Mesendoderm (in vitro differentiated cells): Measurements from ENCODE around the gene ATP8A2.
"Not testable (repeated sequence)": the region's sequence is repeated elsewhere in the genome, so short reads cannot be mapped to it uniquely, and the experiment has no call there.

Experiments used
- DNase-seq: peaks from one replicate; pipeline ENCODE4 v3.0.0; 2013
- H2AK5ac ChIP-seq: 2 replicates; pipeline ENCODE4 v1.6.1; 2013; ENCODE audit warnings: low read length, inconsistent platforms
- H2BK120ac ChIP-seq: 2 replicates; pipeline ENCODE4 v1.6.1; 2013; ENCODE audit warnings: low read depth, mild to moderate bottlenecking, low read length, moderate library complexity, mixed read lengths
- H2BK15ac ChIP-seq: replicated peaks from 2 replicates; pipeline ENCODE4 v1.6.1; 2013; ENCODE audit warnings: low read depth, mild to moderate bottlenecking, moderate library complexity
- H2BK5ac ChIP-seq: 2 replicates; pipeline ENCODE4 v1.6.1; 2013; ENCODE audit warnings: low read length, inconsistent platforms
- H3K18ac ChIP-seq: 2 replicates; pipeline ENCODE4 v1.6.1; 2013; ENCODE audit warnings: mild to moderate bottlenecking, low read length, mixed read lengths
- H3K23ac ChIP-seq: one replicate; pipeline ENCODE4 v1.6.1; 2013; ENCODE audit warnings: low read length
- H3K27ac ChIP-seq: 2 replicates; pipeline ENCODE4 v1.5.1; 2013; ENCODE audit warnings: low read depth, mild to moderate bottlenecking, inconsistent platforms, low read length, moderate library complexity
- H3K27me3 ChIP-seq: 2 replicates; pipeline ENCODE4 v1.6.1; 2013; ENCODE audit warnings: low read length, control low read depth, mild to moderate bottlenecking, inconsistent platforms; ENCODE audit not compliant: insufficient read depth, poor library complexity
- H3K36me3 ChIP-seq: 2 replicates; pipeline ENCODE4 v1.6.1; 2013; ENCODE audit warnings: low read length, inconsistent platforms; ENCODE audit not compliant: control insufficient read depth, insufficient read depth
- H3K4ac ChIP-seq: one replicate; pipeline ENCODE4 v1.6.1; 2013; ENCODE audit warnings: low read depth, mild to moderate bottlenecking, low read length, moderate library complexity
- H3K4me1 ChIP-seq: 2 replicates; pipeline ENCODE4 v1.6.1; 2013; ENCODE audit warnings: low read depth, low read length, inconsistent platforms; ENCODE audit not compliant: control insufficient read depth
- H3K4me2 ChIP-seq: 2 replicates; pipeline ENCODE4 v1.6.1; 2013; ENCODE audit warnings: low read length
- H3K4me3 ChIP-seq: 2 replicates; pipeline ENCODE4 v1.5.1; 2013; ENCODE audit warnings: mild to moderate bottlenecking, low read length
- H3K56ac ChIP-seq: one replicate; pipeline ENCODE4 v1.6.1; 2013; ENCODE audit warnings: low read length
- H3K79me1 ChIP-seq: 2 replicates; pipeline ENCODE4 v1.6.1; 2013; ENCODE audit warnings: low read length, inconsistent platforms
- H3K79me2 ChIP-seq: 2 replicates; pipeline ENCODE4 v1.6.1; 2013; ENCODE audit warnings: mild to moderate bottlenecking, low read length; ENCODE audit not compliant: control insufficient read depth, insufficient read depth
- H3K9ac ChIP-seq: 2 replicates; pipeline ENCODE4 v1.6.1; 2013; ENCODE audit warnings: low read length, inconsistent platforms
- H4K5ac ChIP-seq: one replicate; pipeline ENCODE4 v1.6.1; 2013; ENCODE audit warnings: low read length
- H4K8ac ChIP-seq: one replicate; pipeline ENCODE4 v1.6.1; 2013; ENCODE audit warnings: low read depth, mild to moderate bottlenecking, control low read depth, low read length, moderate library complexity
- WGBS: extraction: QIAGEN DNeasy Blood & Tissue Kit; methylation state at CpG from one replicate; pipeline ENCODE4 v1.1.7; 2013; ENCODE audit warnings: low lambda C conversion rate, missing lambda C conversion rate; ENCODE audit not compliant: insufficient coverage; ENCODE audit errors: extremely low coverage; 5-methylcytosine and 5-hydroxymethylcytosine counted together

ATP8A2 gene

GRCh38 chr13:26061947-26062346 lies 690.2 kb downstream of the ATP8A2 start:
- Histone ChIP-seq H3K4me2 (no peak overlapping the region), H3K4ac (no peak overlapping the region), H3K36me3 (no peaks in the 10 kb centered on the region), H2BK120ac (no peak overlapping the region), H2BK15ac (no peak overlapping the region), H3K4me1 (no peaks in the 10 kb centered on the region), H2AK5ac (no peak overlapping the region), H3K4me3 (no peak overlapping the region), H3K56ac (no peak overlapping the region), H3K27ac (no peak overlapping the region), H3K27me3 (no peaks in the 10 kb centered on the region), H2BK5ac (no peak overlapping the region), H3K18ac (no peak overlapping the region), H3K23ac (no peak overlapping the region), H4K8ac (no peak overlapping the region), H4K5ac (no peak overlapping the region), H3K9ac (no peak overlapping the region), H3K79me1 (no peaks in the 10 kb centered on the region), H3K79me2 (no peaks in the 10 kb centered on the region)
- no peak for DNase-seq
- no CpG with 5 or more reads among the region's 6 CpGs for WGBS

- no peak overlapping the region for H3K4ac ChIP-seq
- no peaks in the 10 kb centered on the region for H3K79me2 ChIP-seq
- no peak overlapping the region for H3K4me3 ChIP-seq
- no peak overlapping the region for H3K56ac ChIP-seq
- peak; percentile 54 for DNase-seq
- H3K79me1 ChIP-seq: no peaks in the 10 kb centered on the region
- H3K18ac ChIP-seq: no peak overlapping the region
- H2BK120ac ChIP-seq: no peak overlapping the region
- no peak overlapping the region for H3K23ac ChIP-seq
- no peak overlapping the region for H4K5ac ChIP-seq
- no peaks in the 10 kb centered on the region for H3K27me3 ChIP-seq
- no peaks in the 10 kb centered on the region for H3K4me1 ChIP-seq
- no peak overlapping the region for H4K8ac ChIP-seq
- no peak overlapping the region for H2BK15ac ChIP-seq
- H3K36me3 ChIP-seq: no peaks in the 10 kb centered on the region
- H3K27ac ChIP-seq: no peak overlapping the region
- no peak overlapping the region for H3K9ac ChIP-seq
- WGBS: no CpG with 5 or more reads among the region's 5 CpGs
- no peak overlapping the region for H2AK5ac ChIP-seq
- H3K4me2 ChIP-seq: no peak overlapping the region
- H2BK5ac ChIP-seq: no peak overlapping the region
These were observed 691.2 kb downstream of the ATP8A2 start for GRCh38 chr13:26062853-26063444.

DNA sequence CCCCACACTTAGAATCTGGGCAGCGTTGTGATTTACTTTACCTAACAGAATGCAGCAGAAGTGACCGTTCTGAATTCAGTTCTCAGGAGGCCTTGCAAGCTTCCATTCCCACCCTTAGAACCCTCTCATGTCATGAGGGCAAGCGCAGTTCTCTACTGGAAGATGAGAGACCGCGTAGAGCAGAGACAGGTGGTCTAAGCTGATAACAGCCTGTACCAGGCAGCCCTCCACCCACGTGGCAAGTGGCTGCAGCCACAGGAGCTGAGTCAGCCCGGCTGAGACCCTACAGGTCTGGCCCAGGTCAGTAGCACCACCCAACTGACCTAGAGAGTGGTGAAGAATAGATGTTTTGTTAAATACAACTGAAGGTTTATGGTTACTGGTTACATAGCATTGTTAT lies 694.7 kb downstream of the ATP8A2 start:
- H4K8ac ChIP-seq, H3K79me2 ChIP-seq, H3K4me2 ChIP-seq, H2AK5ac ChIP-seq, H3K4ac ChIP-seq, H3K36me3 ChIP-seq, H4K5ac ChIP-seq, H2BK15ac ChIP-seq, H3K27ac ChIP-seq, H3K9ac ChIP-seq, H2BK5ac ChIP-seq, H3K79me1 ChIP-seq, H3K18ac ChIP-seq, H3K27me3 ChIP-seq, H3K23ac ChIP-seq, H2BK120ac ChIP-seq, H3K4me1 ChIP-seq, DNase-seq, H3K56ac ChIP-seq, H3K4me3 ChIP-seq: not testable (repeated sequence)
- no CpG with 5 or more reads among the region's 7 CpGs for WGBS

DNA sequence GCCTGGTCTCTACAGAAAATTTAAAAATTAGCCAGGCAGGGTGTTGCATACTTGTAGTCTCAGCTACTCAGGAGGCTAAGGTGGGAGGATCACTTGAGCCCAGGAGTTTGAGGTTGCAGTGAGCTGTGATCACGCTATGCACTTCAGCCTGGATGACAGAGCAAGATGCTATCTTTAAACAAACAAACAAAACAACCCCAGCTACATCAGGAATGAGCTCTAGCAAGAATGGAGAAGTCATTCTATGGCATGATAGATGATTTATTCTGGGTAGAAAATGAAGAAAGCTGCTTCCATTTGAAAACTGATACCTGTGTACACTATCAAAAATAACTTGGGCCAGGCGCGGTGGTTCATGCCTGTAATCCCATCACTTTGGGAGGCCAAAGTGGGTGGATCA lies 695.8 kb downstream of the ATP8A2 start:
- H3K4me3 ChIP-seq: no peak overlapping the region
- no peak overlapping the region for H4K8ac ChIP-seq
- no peak overlapping the region for H3K18ac ChIP-seq
- no peak overlapping the region for H3K23ac ChIP-seq
- H3K27me3 ChIP-seq: no peaks in the 10 kb centered on the region
- WGBS: no CpG with 5 or more reads among the region's 3 CpGs
- no peak overlapping the region for H3K56ac ChIP-seq
- no peaks in the 10 kb centered on the region for H3K36me3 ChIP-seq
- no peaks in the 10 kb centered on the region for H3K79me1 ChIP-seq
- no peaks in the 10 kb centered on the region for H3K79me2 ChIP-seq
- no peaks in the 10 kb centered on the region for H3K4me1 ChIP-seq
- no peak overlapping the region for H2BK5ac ChIP-seq
- no peak overlapping the region for H3K4me2 ChIP-seq
- H3K9ac ChIP-seq: no peak overlapping the region
- no peak overlapping the region for H2AK5ac ChIP-seq
- no peak overlapping the region for H3K4ac ChIP-seq
- no peak overlapping the region for H4K5ac ChIP-seq
- H2BK15ac ChIP-seq: no peak overlapping the region
- no peak for DNase-seq
- H3K27ac ChIP-seq: no peak overlapping the region
- no peak overlapping the region for H2BK120ac ChIP-seq

GRCh38 chr13:26068372-26068771 lies 696.6 kb downstream of the ATP8A2 start:
- H3K23ac ChIP-seq, DNase-seq, H3K18ac ChIP-seq, H3K4me3 ChIP-seq, H4K8ac ChIP-seq, H3K9ac ChIP-seq, H3K4me1 ChIP-seq, H2AK5ac ChIP-seq, H3K36me3 ChIP-seq, H3K79me2 ChIP-seq, H3K27ac ChIP-seq, H3K4ac ChIP-seq, H2BK15ac ChIP-seq, H3K79me1 ChIP-seq, H3K27me3 ChIP-seq, H3K56ac ChIP-seq, H3K4me2 ChIP-seq, H4K5ac ChIP-seq, H2BK5ac ChIP-seq, H2BK120ac ChIP-seq: not testable (repeated sequence)
- no CpG with 5 or more reads among the region's 2 CpGs for WGBS

GRCh38 chr13:26069642-26070041 lies 697.9 kb downstream of the ATP8A2 start:
- not testable (repeated sequence) for DNase-seq, H3K4me2 ChIP-seq, H3K18ac ChIP-seq, H3K36me3 ChIP-seq, H2BK15ac ChIP-seq, H4K8ac ChIP-seq, H3K79me2 ChIP-seq, H3K4ac ChIP-seq, H2BK120ac ChIP-seq, H4K5ac ChIP-seq, H3K56ac ChIP-seq, H3K79me1 ChIP-seq, H3K9ac ChIP-seq, H3K23ac ChIP-seq, H3K4me1 ChIP-seq, H3K4me3 ChIP-seq, H3K27me3 ChIP-seq, H2BK5ac ChIP-seq, H2AK5ac ChIP-seq, H3K27ac ChIP-seq
- no CpG with 5 or more reads among the region's 8 CpGs for WGBS
